Vagina (tissue), 2 donors: ENCODE measurements around the gene LYAR.

Experiments
- CTCF ChIP-seq, 3 experiments: fragments of 450-650 bp in 2 of 3; fragments of 200-600 bp in 1 of 3; sonication (generic) in 1 of 3; IDR thresholded peaks; one replicate each; pipeline ENCODE4 v1.5.1; 2017 to 2019; ENCODE audit warnings: antibody characterized with exemption in 3 of 3, mild to moderate bottlenecking in 2 of 3, moderate library complexity in 2 of 3
- POLR2A ChIP-seq, 2 donors: fragments of 450-650 bp; IDR thresholded peaks; one replicate each; pipeline ENCODE4 v1.6.1; 2017; ENCODE audit warnings: antibody characterized with exemption in 2 of 2, mild to moderate bottlenecking in 2 of 2, moderate library complexity in 2 of 2
- POLR2AphosphoS5 ChIP-seq, 2 donors: sonication (generic); formaldehyde crosslinking; IDR thresholded peaks; one replicate each; pipeline ENCODE4 v1.9.0; 2017; ENCODE audit warnings: antibody characterized with exemption in 2 of 2, mild to moderate bottlenecking in 2 of 2, low read depth in 1 of 2; ENCODE audit not compliant: insufficient read depth in 1 of 2

DNA sequence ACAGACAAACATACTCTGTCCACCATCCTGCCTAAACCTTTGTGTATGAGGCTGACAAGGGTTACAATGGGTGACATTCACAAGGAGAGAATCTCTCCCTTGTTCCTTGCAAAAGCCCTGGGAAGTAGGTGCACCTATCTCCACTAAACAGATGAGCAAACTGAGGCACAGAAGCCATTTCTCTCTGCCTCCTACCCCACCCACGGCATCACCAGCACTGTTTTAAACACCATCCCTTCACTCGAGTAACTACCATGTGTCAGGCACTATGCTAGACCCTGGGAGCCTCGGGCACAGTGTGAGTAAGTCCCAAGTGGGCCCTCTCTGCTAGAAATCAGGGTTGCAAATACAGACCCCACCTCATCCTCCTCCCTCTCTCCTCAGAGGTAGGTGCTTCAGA, 899 bp downstream of the LYAR start:
- TF ChIP-seq CTCF (IDR thresholded peaks at IDR 0.05) (no peak), POLR2A (IDR thresholded peaks at IDR 0.05) (no peak), POLR2AphosphoS5 (IDR thresholded peaks at IDR 0.05; ENCODE audit: insufficient read depth in 1 of 2, low read depth in 1 of 2) (no peak)
